PC-3 (cell line): ENCODE measurements around the gene MTF2. TPM values are rescaled to one million over a fixed set of nuclear protein-coding genes. Genes with fewer than 3 reads are reported as not detected.

Source experiments
- ATAC-seq: fragments of 200-7000 bp; cut with Tn5 transposase; 2 replicates; pipeline ENCODE4 v1.9.1; 2020; ENCODE audit warnings: mild to moderate bottlenecking, moderate library complexity
- BruUV-seq: library from RNA; stranded (reverse); fragments of 400-500 nt; replicated peaks from 2 replicates; lab custom pipeline; 2021; lab: Mats Ljungman, UMichigan
- CTCF ChIA-PET: fragments of 300-600 bp; sonication (Branson Sonifier 250); formaldehyde crosslinking; loops from one replicate; lab custom pipeline; 2022; ENCODE audit warnings: antibody characterized with exemption; lab: Charles Lee
- POLR2A ChIA-PET: fragments of 300-600 bp; sonication (Branson Sonifier 250); formaldehyde crosslinking; loops from one replicate; lab custom pipeline; 2022; ENCODE audit warnings: antibody characterized with exemption; ENCODE audit not compliant: unreplicated experiment; lab: Charles Lee
- DNase-seq: peaks from one replicate; pipeline ENCODE4 v3.0.0-alpha.2; 2015
- H2AFZ ChIP-seq: fragments of 300-600 bp; sonication (generic); 2 replicates; pipeline ENCODE4 v1.6.0; 2016; ENCODE audit warnings: antibody characterized with exemption, low read length
- H3F3A ChIP-seq: fragments of 300-600 bp; sonication (generic); one replicate; pipeline ENCODE4 v1.6.0; 2017; ENCODE audit warnings: antibody characterized with exemption, low read length, control low read depth, mild to moderate bottlenecking; ENCODE audit not compliant: unreplicated experiment
- H3K27ac ChIP-seq: fragments of 300-600 bp; sonication (generic); 2 replicates; pipeline ENCODE4 v1.5.1; 2016; ENCODE audit warnings: mild to moderate bottlenecking, low read length
- H3K27me3 ChIP-seq: fragments of 300-600 bp; sonication (generic); 2 replicates; pipeline ENCODE4 v1.6.1; 2016; ENCODE audit warnings: low read length, mixed read lengths
- H3K36me3 ChIP-seq: fragments of 300-600 bp; sonication (generic); 2 replicates; pipeline ENCODE4 v1.6.1; 2016; ENCODE audit warnings: low read depth, mixed run types, low read length, mixed read lengths
- H3K4me1 ChIP-seq: fragments of 300-600 bp; sonication (generic); 2 replicates; pipeline ENCODE4 v1.5.1; 2016; ENCODE audit warnings: low read length; ENCODE audit not compliant: insufficient read depth
- H3K4me2 ChIP-seq: fragments of 300-600 bp; sonication (generic); 2 replicates; pipeline ENCODE4 v1.6.0; 2016; ENCODE audit warnings: low read length
- H3K4me3 ChIP-seq: fragments of 300-600 bp; sonication (generic); 2 replicates; pipeline ENCODE4 v1.5.1; 2016; ENCODE audit warnings: mild to moderate bottlenecking, low read length, mixed read lengths
- H3K79me2 ChIP-seq: fragments of 300-600 bp; sonication (generic); 2 replicates; pipeline ENCODE4 v1.6.1; 2017; ENCODE audit warnings: low read length, mixed read lengths
- H3K9ac ChIP-seq: fragments of 300-600 bp; sonication (generic); 2 replicates; pipeline ENCODE4 v1.6.0; 2016; ENCODE audit warnings: mild to moderate bottlenecking, low read length
- H3K9me2 ChIP-seq: fragments of 300-600 bp; sonication (generic); replicated peaks from 2 replicates; pipeline ENCODE4 v1.6.1; 2016; ENCODE audit warnings: mixed run types, low read length, mixed read lengths
- H3K9me3 ChIP-seq: fragments of 300-600 bp; sonication (generic); 2 replicates; pipeline ENCODE4 v1.6.1; 2016; ENCODE audit warnings: low read length, mixed read lengths
- H4K20me1 ChIP-seq: fragments of 300-600 bp; sonication (generic); 2 replicates; pipeline ENCODE4 v1.6.1; 2016; ENCODE audit warnings: low read length, mixed read lengths
- EZH2 ChIP-seq: fragments of 300-600 bp; sonication (generic); IDR thresholded peaks from one replicate; pipeline ENCODE4 v1.6.1; 2017; ENCODE audit warnings: antibody characterized with exemption, mild to moderate bottlenecking, low read length; ENCODE audit not compliant: unreplicated experiment
- EZH2phosphoT487 ChIP-seq: fragments of 300-600 bp; sonication (generic); IDR thresholded peaks from 2 replicates; pipeline ENCODE4 v1.6.1; 2018; ENCODE audit warnings: mild to moderate bottlenecking, antibody characterized with exemption, low read length, borderline replicate concordance
- intact Hi-C: fragments of 100-400 bp; cut with micrococcal nuclease; formaldehyde crosslinking; loops from 2 replicates; pipeline ENCODE4 v1.9.0; 2023
- total RNA-seq: library from RNA; depleted of rRNA; stranded (reverse); fragments of >200 nt; gene quantifications from 2 replicates; pipeline ENCODE4 v1.2.3, GENCODE V29; 2014
- TF ChIP-seq, protein P1 (sequence below): fragments of 300-600 bp; sonication (generic); conservative IDR thresholded peaks from 2 replicates; pipeline ENCODE4 v1.5.1; 2017; ENCODE audit warnings: antibody characterized with exemption, low read depth, mild to moderate bottlenecking, low read length

MTF2 gene
- total RNA-seq, 1 experiment from 2014 or later, result 25.3 TPM

DNA sequence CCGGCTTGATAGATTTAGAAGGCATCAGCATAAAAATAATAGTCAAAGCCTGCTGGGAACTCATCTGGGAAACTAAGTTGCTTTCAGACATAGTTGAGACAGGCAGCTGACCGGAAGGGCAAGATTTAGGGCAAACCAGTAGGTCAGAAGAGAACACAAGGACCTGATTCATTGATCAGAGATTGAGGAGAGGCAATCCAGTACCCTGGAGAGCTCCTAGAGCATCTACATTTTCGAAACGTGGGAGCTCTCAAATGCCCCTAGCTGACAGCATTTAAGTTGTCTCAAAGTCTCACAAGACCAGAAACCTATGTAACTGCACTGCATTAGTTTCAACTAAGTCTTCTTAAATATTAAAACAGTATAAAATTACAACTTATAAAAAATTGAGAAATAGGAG, 22.9 kb upstream of the MTF2 start:
- H3K4me1 ChIP-seq, result no peaks in the 10 kb centered on the region
- H3K27ac ChIP-seq, result no peak overlapping the region
- H3K9me3 ChIP-seq, result no peaks in the 10 kb centered on the region
- peak; percentile 44 for DNase-seq
- ATAC-seq, result no peak
- no TSS peak for BruUV-seq
- no peak overlapping the region for H3K9ac ChIP-seq
- H3K79me2 ChIP-seq, result no peaks in the 10 kb centered on the region
- no peak overlapping the region for H2AFZ ChIP-seq
- H3F3A ChIP-seq, result no peaks in the 10 kb centered on the region
- H3K9me2 ChIP-seq, result 0 out of 2 replicates have a peak, but pooled peaks cover 3% of the 10 kb centered on the region
- H3K27me3 ChIP-seq, result no peaks in the 10 kb centered on the region
- intact Hi-C loops, result no loop called here
- TF ChIP-seq, protein P1, sequence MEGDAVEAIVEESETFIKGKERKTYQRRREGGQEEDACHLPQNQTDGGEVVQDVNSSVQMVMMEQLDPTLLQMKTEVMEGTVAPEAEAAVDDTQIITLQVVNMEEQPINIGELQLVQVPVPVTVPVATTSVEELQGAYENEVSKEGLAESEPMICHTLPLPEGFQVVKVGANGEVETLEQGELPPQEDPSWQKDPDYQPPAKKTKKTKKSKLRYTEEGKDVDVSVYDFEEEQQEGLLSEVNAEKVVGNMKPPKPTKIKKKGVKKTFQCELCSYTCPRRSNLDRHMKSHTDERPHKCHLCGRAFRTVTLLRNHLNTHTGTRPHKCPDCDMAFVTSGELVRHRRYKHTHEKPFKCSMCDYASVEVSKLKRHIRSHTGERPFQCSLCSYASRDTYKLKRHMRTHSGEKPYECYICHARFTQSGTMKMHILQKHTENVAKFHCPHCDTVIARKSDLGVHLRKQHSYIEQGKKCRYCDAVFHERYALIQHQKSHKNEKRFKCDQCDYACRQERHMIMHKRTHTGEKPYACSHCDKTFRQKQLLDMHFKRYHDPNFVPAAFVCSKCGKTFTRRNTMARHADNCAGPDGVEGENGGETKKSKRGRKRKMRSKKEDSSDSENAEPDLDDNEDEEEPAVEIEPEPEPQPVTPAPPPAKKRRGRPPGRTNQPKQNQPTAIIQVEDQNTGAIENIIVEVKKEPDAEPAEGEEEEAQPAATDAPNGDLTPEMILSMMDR, result no peak
- TF ChIP-seq EZH2 (no peak), EZH2phosphoT487 (no peak)
- no peak overlapping the region for H3K4me2 ChIP-seq
- CTCF ChIA-PET, result no interaction called here
- no peaks in the 10 kb centered on the region for H4K20me1 ChIP-seq
- POLR2A ChIA-PET, result no interaction called here
- no peaks in the 10 kb centered on the region for H3K36me3 ChIP-seq
- H3K4me3 ChIP-seq, result no peak overlapping the region

DNA sequence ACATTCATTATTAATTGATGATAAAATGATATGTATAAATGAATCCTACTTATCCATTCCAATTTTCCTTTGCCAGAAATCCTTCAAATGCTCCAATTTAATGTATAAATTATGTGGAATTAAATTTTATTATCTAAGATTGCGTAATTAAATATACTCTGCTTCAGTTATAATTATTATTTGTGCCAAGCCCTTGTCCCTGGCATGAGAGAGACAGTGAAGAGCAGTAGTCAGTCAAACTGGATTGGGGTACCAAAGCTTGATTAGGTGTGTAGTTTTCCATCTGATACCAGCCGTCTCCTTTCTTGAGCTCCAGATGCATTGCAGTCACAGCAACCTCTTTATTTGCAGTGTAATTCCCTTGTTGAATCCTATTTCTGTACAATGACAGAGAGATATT, 22.4 kb upstream of the MTF2 start:
- Histone ChIP-seq H3K27ac (no peak overlapping the region), H3K9me2 (0 out of 2 replicates have a peak, but pooled peaks cover 3% of the 10 kb centered on the region), H3K9ac (no peak overlapping the region), H3K9me3 (no peaks in the 10 kb centered on the region), H2AFZ (no peak overlapping the region), H3K79me2 (no peaks in the 10 kb centered on the region), H3K4me1 (no peaks in the 10 kb centered on the region), H3K4me2 (no peak overlapping the region), H3K27me3 (no peaks in the 10 kb centered on the region), H4K20me1 (no peaks in the 10 kb centered on the region), H3F3A (no peaks in the 10 kb centered on the region), H3K36me3 (no peaks in the 10 kb centered on the region), H3K4me3 (no peak overlapping the region)
- DNase-seq (no peak), ATAC-seq (no peak)
- ChIA-PET POLR2A (no interaction called here), CTCF (no interaction called here)
- BruUV-seq, result no TSS peak
- intact Hi-C loops, result no loop called here
- TF ChIP-seq EZH2phosphoT487, result no peak
- no peak for TF ChIP-seq EZH2
- TF ChIP-seq, protein P1, result no peak

DNA sequence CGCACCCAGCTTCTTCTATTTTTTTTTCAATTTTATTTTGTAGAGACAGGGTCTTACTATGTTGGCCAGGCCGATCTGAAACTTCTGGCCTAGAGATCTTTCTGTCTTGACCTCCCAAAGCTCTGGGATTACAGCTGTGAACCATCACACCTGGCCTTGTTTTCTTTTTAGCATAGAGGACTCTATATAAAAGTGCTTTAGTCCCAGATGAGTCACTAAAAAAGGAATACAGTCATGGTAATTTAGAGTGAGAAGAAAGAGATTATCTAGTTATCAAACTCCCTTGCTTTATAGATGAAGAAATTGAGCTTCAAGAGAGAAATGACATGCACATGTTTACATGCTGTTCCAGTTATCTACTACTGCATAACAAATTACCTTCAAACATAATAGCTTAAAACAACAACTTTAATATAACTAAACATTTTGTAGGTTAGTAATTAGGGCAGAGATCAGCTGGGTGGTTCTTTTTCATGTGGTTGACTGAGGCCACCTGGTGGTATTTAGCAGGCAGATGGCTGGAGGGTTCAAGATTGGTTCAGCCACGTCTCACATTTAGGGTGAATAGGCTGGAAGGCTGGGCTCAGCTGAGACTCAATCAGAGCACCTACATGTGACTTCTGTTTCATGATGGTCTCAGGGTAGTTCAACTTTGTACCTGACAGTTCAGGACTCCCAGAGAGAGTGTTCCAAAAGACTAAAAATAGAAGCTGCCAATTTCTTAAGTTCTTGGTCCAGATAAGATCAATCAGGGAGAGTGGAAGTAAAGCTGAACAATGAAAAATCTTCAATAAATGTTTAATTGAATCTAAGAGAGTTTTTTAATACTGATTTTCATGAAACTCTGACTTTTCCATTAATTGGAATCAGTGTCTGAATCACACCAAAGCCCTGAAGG, 16.9 kb upstream of the MTF2 start:
- Histone ChIP-seq H4K20me1 (no peaks in the 10 kb centered on the region), H3K4me3 (no peak overlapping the region), H3K36me3 (no peaks in the 10 kb centered on the region), H3K9ac (no peak overlapping the region), H3K27me3 (no peaks in the 10 kb centered on the region), H3K9me3 (no peaks in the 10 kb centered on the region), H2AFZ (no peak overlapping the region), H3K4me1 (peaks cover 5% of the 10 kb centered on the region; the same call in 1 of the 2 replicates), H3K9me2 (no peaks in the 10 kb centered on the region), H3K27ac (no peak overlapping the region), H3K4me2 (no peak overlapping the region; the same call in 1 of the 2 replicates), H3K79me2 (no peaks in the 10 kb centered on the region), H3F3A (no peaks in the 10 kb centered on the region)
- intact Hi-C loops, result loop anchor here (1.0 kb wide), 5 partner anchors 41 to 203 kb away; no protein-coding TSS in a partner anchor
- ATAC-seq, result peak; percentile 97
- BruUV-seq, result no TSS peak
- no peak for TF ChIP-seq EZH2
- TF ChIP-seq, protein P1, result peak; percentile 90
- no peak for TF ChIP-seq EZH2phosphoT487
- ChIA-PET CTCF (interaction anchor here (0.6 to 1.4 kb wide), 11 partner anchors 39 to 270 kb away, joined by 3 to 16 read pairs (median 3); partner anchors contain the start of gene DIPK1A), POLR2A (interaction anchor here (0.6 kb wide), 2 partner anchors 47 to 82 kb away, joined by 3 read pairs; no protein-coding TSS in a partner anchor)
- DNase-seq, result peak; percentile 67
